AG09319 (cell line): ENCODE measurements around the gene KLHL13.

Source experiments
- DNase-seq: peaks from one replicate; pipeline ENCODE4 v3.0.0-alpha.2; 2010; ENCODE audit warnings: low read depth; ENCODE audit errors: extremely low read depth
- CTCF ChIP-seq: IDR thresholded peaks from 2 replicates; pipeline ENCODE4 v1.5.1; 2011; ENCODE audit warnings: low read depth, mild to moderate bottlenecking, inconsistent platforms, low read length, moderate library complexity

KLHL13 gene

GRCh38 chrX:117990438-117990837 is 126.2 kb downstream of the KLHL13 start:
- DNase-seq, result peak; percentile 49
- TF ChIP-seq CTCF, result no peak

- no peak for DNase-seq
- TF ChIP-seq CTCF, result no peak
Observed at GRCh38 chrX:117989512-117989911, 127.1 kb downstream of the KLHL13 start.

- no peak for DNase-seq
- TF ChIP-seq CTCF, result no peak
Observed at GRCh38 chrX:117987373-117987772, 129.2 kb downstream of the KLHL13 start.

GRCh38 chrX:117985241-117985640 is 131.4 kb downstream of the KLHL13 start:
- no peak for DNase-seq
- peak; percentile 23 for TF ChIP-seq CTCF

- TF ChIP-seq CTCF, result no peak
- DNase-seq, result no peak
Observed at GRCh38 chrX:117982694-117983392, 133.8 kb downstream of the KLHL13 start.

GRCh38 chrX:117978402-117978801 is 138.2 kb downstream of the KLHL13 start:
- no peak for DNase-seq
- no peak for TF ChIP-seq CTCF

- DNase-seq, result no peak
- no peak for TF ChIP-seq CTCF
Observed at GRCh38 chrX:117977526-117977925, 139.1 kb downstream of the KLHL13 start.
